Endothelial cell (in vitro differentiated cells): ENCODE data around the gene OR4C45. TPM values are rescaled to one million over a fixed set of nuclear protein-coding genes. Genes with fewer than 3 reads are reported as not detected.
"Not testable (repeated sequence)": the region's sequence is repeated elsewhere in the genome, so short reads cannot be mapped to it uniquely, and the experiment has no call there.

Source experiments
- DNase-seq: peaks from one replicate; pipeline ENCODE4 v3.0.0; 2021; ENCODE audit warnings: low spot score
- H3K27ac Mint-ChIP-seq: one replicate; pipeline ENCODE4 v1.8.0; 2021; ENCODE audit warnings: mixed read lengths, inconsistent platforms; ENCODE audit not compliant: unreplicated experiment
- H3K27me3 Mint-ChIP-seq: one replicate; pipeline ENCODE4 v1.8.0; 2021; ENCODE audit warnings: mild to moderate bottlenecking, moderate library complexity, mixed read lengths, inconsistent platforms; ENCODE audit not compliant: unreplicated experiment
- H3K36me3 Mint-ChIP-seq: one replicate; pipeline ENCODE4 v1.8.0; 2021; ENCODE audit warnings: mild to moderate bottlenecking, low read depth, mixed read lengths, inconsistent platforms; ENCODE audit not compliant: unreplicated experiment
- H3K4me1 Mint-ChIP-seq: one replicate; pipeline ENCODE4 v1.8.0; 2021; ENCODE audit warnings: mild to moderate bottlenecking, mixed read lengths, inconsistent platforms; ENCODE audit not compliant: unreplicated experiment
- H3K4me3 Mint-ChIP-seq: one replicate; pipeline ENCODE4 v1.8.0; 2021; ENCODE audit warnings: mild to moderate bottlenecking, mixed read lengths, inconsistent platforms; ENCODE audit not compliant: unreplicated experiment
- H3K9me3 Mint-ChIP-seq: one replicate; pipeline ENCODE4 v1.8.0; 2021; ENCODE audit warnings: mixed read lengths, inconsistent platforms; ENCODE audit not compliant: unreplicated experiment
- long read RNA-seq: library from polyadenylated mRNA; unstranded; transcript quantifications from one replicate; pipeline ENCODE4 v2.0.0, GENCODE V29; 2020; ENCODE audit not compliant: unreplicated experiment
- total RNA-seq: library from RNA; stranded (reverse); fragmentation: NEBNext Ultra II Directional; extraction: Animal tissue kit (Norgen Biotek cat#: 25700); gene quantifications from one replicate; pipeline ENCODE4 v1.2.1, GENCODE V29; 2021; ENCODE audit not compliant: unreplicated experiment
- TF ChIP-seq, protein P1 (sequence below): fragments of 200-600 bp; sonication (generic); IDR thresholded peaks from one replicate; pipeline ENCODE4 v1.5.0; 2021; ENCODE audit warnings: antibody characterized with exemption; ENCODE audit not compliant: unreplicated experiment

The OR4C45 gene
- not detected for total RNA-seq
- long read RNA-seq = 0 reads

GRCh38 chr11:50032574-50032973 lies at the start of gene OR4C45:
Gene OR4C45, plus strand, starts transcription at chr11:50032874.
- no peaks in the 10 kb centered on the region for H3K4me1 Mint-ChIP-seq
- no peak within 1 kb of the TSS for H3K4me3 Mint-ChIP-seq
- TF ChIP-seq, protein P1, sequence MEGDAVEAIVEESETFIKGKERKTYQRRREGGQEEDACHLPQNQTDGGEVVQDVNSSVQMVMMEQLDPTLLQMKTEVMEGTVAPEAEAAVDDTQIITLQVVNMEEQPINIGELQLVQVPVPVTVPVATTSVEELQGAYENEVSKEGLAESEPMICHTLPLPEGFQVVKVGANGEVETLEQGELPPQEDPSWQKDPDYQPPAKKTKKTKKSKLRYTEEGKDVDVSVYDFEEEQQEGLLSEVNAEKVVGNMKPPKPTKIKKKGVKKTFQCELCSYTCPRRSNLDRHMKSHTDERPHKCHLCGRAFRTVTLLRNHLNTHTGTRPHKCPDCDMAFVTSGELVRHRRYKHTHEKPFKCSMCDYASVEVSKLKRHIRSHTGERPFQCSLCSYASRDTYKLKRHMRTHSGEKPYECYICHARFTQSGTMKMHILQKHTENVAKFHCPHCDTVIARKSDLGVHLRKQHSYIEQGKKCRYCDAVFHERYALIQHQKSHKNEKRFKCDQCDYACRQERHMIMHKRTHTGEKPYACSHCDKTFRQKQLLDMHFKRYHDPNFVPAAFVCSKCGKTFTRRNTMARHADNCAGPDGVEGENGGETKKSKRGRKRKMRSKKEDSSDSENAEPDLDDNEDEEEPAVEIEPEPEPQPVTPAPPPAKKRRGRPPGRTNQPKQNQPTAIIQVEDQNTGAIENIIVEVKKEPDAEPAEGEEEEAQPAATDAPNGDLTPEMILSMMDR = no peak
- no peak within 1 kb of the TSS for H3K27ac Mint-ChIP-seq
- no peak for DNase-seq
- peaks cover 10% of the 10 kb centered on the region for H3K36me3 Mint-ChIP-seq
- peaks cover 8% of the 10 kb centered on the region for H3K27me3 Mint-ChIP-seq
- H3K9me3 Mint-ChIP-seq = peaks cover 26% of the 10 kb centered on the region

GRCh38 chr11:49995565-49995964 lies 37.1 kb upstream of the OR4C45 start:
- H3K36me3 Mint-ChIP-seq = no peaks in the 10 kb centered on the region
- no peak overlapping the region for H3K27ac Mint-ChIP-seq
- H3K4me1 Mint-ChIP-seq = no peaks in the 10 kb centered on the region
- TF ChIP-seq, protein P1 = peak; percentile 50
- H3K4me3 Mint-ChIP-seq = no peak overlapping the region
- H3K9me3 Mint-ChIP-seq = peaks cover 10% of the 10 kb centered on the region
- no peaks in the 10 kb centered on the region for H3K27me3 Mint-ChIP-seq
- DNase-seq = peak; percentile 13

DNA sequence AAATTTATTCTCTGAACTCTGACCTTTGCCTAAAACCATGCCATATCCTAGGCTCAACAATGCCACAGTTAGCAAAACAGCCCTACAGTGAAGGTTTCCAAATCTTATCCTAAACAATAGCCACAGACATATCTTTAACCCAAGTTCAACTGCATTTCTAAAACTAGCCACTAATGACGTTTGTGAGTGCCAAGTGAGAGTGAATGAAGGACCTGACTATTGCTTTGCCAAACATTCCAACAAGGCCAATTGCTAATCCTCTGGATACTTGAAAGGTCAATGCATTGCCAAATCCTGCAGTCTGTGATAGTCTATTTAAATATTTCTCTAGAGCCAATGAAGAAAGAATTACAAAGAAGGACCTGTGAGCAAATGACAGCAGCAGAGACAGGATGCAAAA lies 2.5 kb upstream of the OR4C45 start:
- Mint-ChIP-seq H3K27me3 (peaks cover 10% of the 10 kb centered on the region), H3K4me3 (no peak overlapping the region), H3K27ac (no peak overlapping the region), H3K9me3 (peaks cover 37% of the 10 kb centered on the region), H3K36me3 (peaks cover 11% of the 10 kb centered on the region), H3K4me1 (no peaks in the 10 kb centered on the region)
- no peak for DNase-seq
- TF ChIP-seq, protein P1 = no peak

GRCh38 chr11:50036239-50036638 lies 3.6 kb downstream of the OR4C45 start:
- H3K4me1 Mint-ChIP-seq, H3K27me3 Mint-ChIP-seq, H3K4me3 Mint-ChIP-seq, H3K36me3 Mint-ChIP-seq, H3K27ac Mint-ChIP-seq, DNase-seq: not testable (repeated sequence)
- peaks cover 11% of the 10 kb centered on the region for H3K9me3 Mint-ChIP-seq

- no peaks in the 10 kb centered on the region for H3K36me3 Mint-ChIP-seq
- H3K9me3 Mint-ChIP-seq = peaks cover 8% of the 10 kb centered on the region
- DNase-seq = no peak
- no peaks in the 10 kb centered on the region for H3K4me1 Mint-ChIP-seq
- TF ChIP-seq, protein P1 = no peak
- H3K27me3 Mint-ChIP-seq = peaks cover 2% of the 10 kb centered on the region
- no peak overlapping the region for H3K27ac Mint-ChIP-seq
- H3K4me3 Mint-ChIP-seq = no peak overlapping the region
Measured at GRCh38 chr11:50037251-50037650, 4.6 kb downstream of the OR4C45 start.
